Ishikawa (cell line): ENCODE results near the gene EIF1AD.

Source experiments
- EGR1 ChIP-seq: IDR thresholded peaks from 2 replicates; pipeline ENCODE4 v1.6.1; 2012
- FOXM1 ChIP-seq: IDR thresholded peaks from 2 replicates; pipeline ENCODE4 v1.6.1; 2012; ENCODE audit warnings: low read depth, borderline replicate concordance
- MAX ChIP-seq: IDR thresholded peaks from 2 replicates; pipeline ENCODE4 v1.6.1; 2012
- NFIC ChIP-seq: IDR thresholded peaks from 2 replicates; pipeline ENCODE4 v1.6.1; 2012
- RAD21 ChIP-seq: IDR thresholded peaks from 2 replicates; pipeline ENCODE4 v1.6.1; 2012; ENCODE audit warnings: low read depth
- REST ChIP-seq: IDR thresholded peaks from 2 replicates; pipeline ENCODE4 v1.6.1; 2012; ENCODE audit warnings: low read depth, mild to moderate bottlenecking
- TAF1 ChIP-seq: IDR thresholded peaks from 2 replicates; pipeline ENCODE4 v1.6.1; 2012; ENCODE audit warnings: low read depth, mild to moderate bottlenecking
- TCF12 ChIP-seq: IDR thresholded peaks from 2 replicates; pipeline ENCODE4 v1.6.1; 2012; ENCODE audit warnings: low read depth

GRCh38 chr11:66037327-66037726 lies 35.4 kb upstream of the EIF1AD start:
- TF ChIP-seq RAD21 = no peak
- no peak for TF ChIP-seq FOXM1
- no peak for TF ChIP-seq MAX
- TF ChIP-seq REST = no peak
- no peak for TF ChIP-seq TAF1
- TF ChIP-seq EGR1 = no peak
- TF ChIP-seq TCF12 = no peak
- TF ChIP-seq NFIC = no peak
